Liver (tissue), 9 donors: ENCODE results near the gene LMCD1. TPM values are rescaled to one million over a fixed set of nuclear protein-coding genes. Genes with fewer than 3 reads are reported as not detected.

ENCODE experiments used
- DNase-seq: peaks from one replicate; pipeline ENCODE4 v3.0.0-alpha.2; 2017; ENCODE audit warnings: low spot score
- H3K27ac ChIP-seq, 2 donors: one replicate each; pipeline ENCODE4 v1.7.0; 2013; ENCODE audit warnings: inconsistent platforms in 2 of 2, low read length in 2 of 2, control low read depth in 1 of 2, low read depth in 1 of 2, mild to moderate bottlenecking in 1 of 2
- H3K27me3 ChIP-seq, 4 donors: one replicate each; pipeline versions ENCODE4 v1.6.1 to v1.7.0; 2013; ENCODE audit warnings: low read length in 3 of 4, inconsistent platforms in 1 of 4, mild to moderate bottlenecking in 1 of 4, moderate library complexity in 1 of 4; ENCODE audit not compliant: control insufficient read depth in 4 of 4, insufficient read depth in 4 of 4
- H3K36me3 ChIP-seq, 4 donors: one replicate each; pipeline versions ENCODE4 v1.6.1 to v1.7.0; 2013; ENCODE audit warnings: low read length in 3 of 4, mild to moderate bottlenecking in 3 of 4, low read depth in 1 of 4, moderate library complexity in 1 of 4; ENCODE audit not compliant: control insufficient read depth in 4 of 4, insufficient read depth in 3 of 4
- H3K4me1 ChIP-seq, 4 donors: one replicate each; pipeline versions ENCODE4 v1.6.1 to v1.7.0; 2013; ENCODE audit warnings: low read length in 3 of 4, mild to moderate bottlenecking in 3 of 4, moderate library complexity in 1 of 4; ENCODE audit not compliant: control insufficient read depth in 4 of 4, insufficient read depth in 4 of 4
- H3K4me3 ChIP-seq, 3 donors: one replicate each; pipeline versions ENCODE4 v1.6.1 to v1.7.0; 2013; ENCODE audit warnings: low read length in 3 of 3, control low read depth in 1 of 3, low read depth in 1 of 3, mild to moderate bottlenecking in 1 of 3
- H3K9ac ChIP-seq, 2 donors: one replicate each; pipeline ENCODE4 v1.7.0; 2013; ENCODE audit warnings: low read length in 2 of 2, mild to moderate bottlenecking in 2 of 2, moderate library complexity in 2 of 2, control low read depth in 1 of 2, low read depth in 1 of 2
- H3K9me3 ChIP-seq, 4 donors: one replicate each; pipeline versions ENCODE4 v1.6.1 to v1.7.0; 2013; ENCODE audit warnings: low read length in 3 of 4; ENCODE audit not compliant: control insufficient read depth in 4 of 4
- EGR1 ChIP-seq, 2 donors: IDR thresholded peaks; 2 replicates each; pipeline ENCODE4 v1.6.1; 2016 to 2018; ENCODE audit warnings: antibody characterized with exemption in 2 of 2, low read depth in 2 of 2
- FOXA1 ChIP-seq: IDR thresholded peaks from 2 replicates; pipeline ENCODE4 v1.6.1; 2016; ENCODE audit warnings: antibody characterized with exemption
- FOXA2 ChIP-seq: IDR thresholded peaks from 2 replicates; pipeline ENCODE4 v1.6.1; 2016; ENCODE audit warnings: antibody characterized with exemption
- GABPA ChIP-seq, 2 donors: IDR thresholded peaks in 1 of 2; conservative IDR thresholded peaks in 1 of 2; 2 replicates each; pipeline ENCODE4 v1.6.1; 2016; ENCODE audit warnings: antibody characterized with exemption in 2 of 2, mild to moderate bottlenecking in 1 of 2, moderate library complexity in 1 of 2
- HNF4A ChIP-seq, 2 donors: conservative IDR thresholded peaks; 2 replicates each; pipeline ENCODE4 v1.6.1; 2016; ENCODE audit warnings: antibody characterized with exemption in 2 of 2, mild to moderate bottlenecking in 2 of 2
- HNF4G ChIP-seq: IDR thresholded peaks from 2 replicates; pipeline ENCODE4 v1.6.1; 2016; ENCODE audit warnings: antibody characterized with exemption
- JUND ChIP-seq, 2 donors: IDR thresholded peaks; 2 replicates each; pipeline ENCODE4 v1.6.1; 2016; ENCODE audit warnings: antibody characterized with exemption in 2 of 2
- NR2F2 ChIP-seq: IDR thresholded peaks from 2 replicates; pipeline ENCODE4 v1.6.1; 2016; ENCODE audit warnings: antibody characterized with exemption
- RAD21 ChIP-seq, 2 donors: IDR thresholded peaks; 2 replicates each; pipeline ENCODE4 v1.6.1; 2016; ENCODE audit warnings: antibody characterized with exemption in 2 of 2, mild to moderate bottlenecking in 2 of 2
- RXRA ChIP-seq, 2 donors: IDR thresholded peaks; 2 replicates each; pipeline ENCODE4 v1.6.1; 2017 to 2018; ENCODE audit warnings: antibody characterized with exemption in 2 of 2, mild to moderate bottlenecking in 1 of 2
- SP1 ChIP-seq: IDR thresholded peaks from 2 replicates; pipeline ENCODE4 v1.6.1; 2018; ENCODE audit warnings: antibody characterized with exemption, mild to moderate bottlenecking
- TAF1 ChIP-seq: conservative IDR thresholded peaks from 2 replicates; pipeline ENCODE4 v1.6.1; 2016; ENCODE audit warnings: antibody characterized with exemption, mild to moderate bottlenecking
- YY1 ChIP-seq: IDR thresholded peaks from 2 replicates; pipeline ENCODE4 v1.6.1; 2016; ENCODE audit warnings: antibody characterized with exemption, mild to moderate bottlenecking
- WGBS: extraction: QIAGEN DNeasy Blood & Tissue Kit; methylation state at CpG from one replicate; pipeline ENCODE4 v1.1.7; 2013; 5-methylcytosine and 5-hydroxymethylcytosine counted together
- polyA plus RNA-seq, 2 donors: library from polyadenylated mRNA; stranded (reverse) in 1 of 2; unstranded in 1 of 2; fragments of 200-250 nt in 1 of 2; fragments of >200 nt in 1 of 2; fragmentation: Nextera tagmentation in 1 of 2; extraction: Ambion mirVana in 1 of 2; gene quantifications; one replicate each; pipeline versions ENCODE4 v1.2.1 to v1.2.3, GENCODE V29; 2013 to 2015
- total RNA-seq, 2 donors: library from RNA; depleted of rRNA; stranded (reverse); fragments of >200 nt; gene quantifications; one replicate each; pipeline ENCODE4 v1.2.3, GENCODE V29; 2014
- TF ChIP-seq, protein P1 (sequence below): IDR thresholded peaks from 2 replicates; pipeline ENCODE4 v1.6.1; 2016; ENCODE audit warnings: antibody characterized with exemption
- TF ChIP-seq, protein P2 (sequence below): IDR thresholded peaks from 2 replicates; pipeline ENCODE4 v1.6.1; 2016; ENCODE audit warnings: antibody characterized with exemption
- TF ChIP-seq, protein P3 (sequence below): IDR thresholded peaks from 2 replicates; pipeline ENCODE4 v1.6.1; 2016; ENCODE audit warnings: antibody characterized with exemption, mild to moderate bottlenecking
- TF ChIP-seq, protein P4 (sequence below): fragments of 150-350 bp; IDR thresholded peaks from 2 replicates; pipeline ENCODE4 v1.5.1; 2017; ENCODE audit warnings: improper control_type of control experiment, low read depth, low read length; ENCODE audit not compliant: missing input control
- TF ChIP-seq, protein P5 (sequence below): IDR thresholded peaks from 2 replicates; pipeline ENCODE4 v1.6.1; 2016; ENCODE audit warnings: antibody characterized with exemption
- donor health status: healthy.
- donor health status: healthy.
- donor health status: healthy.
- donor health status: healthy.
- donor health status: healthy.

Gene LMCD1
- total and polyA plus RNA-seq, 4 donors = 3.1 to 8.3 (median 6.0) TPM

DNA sequence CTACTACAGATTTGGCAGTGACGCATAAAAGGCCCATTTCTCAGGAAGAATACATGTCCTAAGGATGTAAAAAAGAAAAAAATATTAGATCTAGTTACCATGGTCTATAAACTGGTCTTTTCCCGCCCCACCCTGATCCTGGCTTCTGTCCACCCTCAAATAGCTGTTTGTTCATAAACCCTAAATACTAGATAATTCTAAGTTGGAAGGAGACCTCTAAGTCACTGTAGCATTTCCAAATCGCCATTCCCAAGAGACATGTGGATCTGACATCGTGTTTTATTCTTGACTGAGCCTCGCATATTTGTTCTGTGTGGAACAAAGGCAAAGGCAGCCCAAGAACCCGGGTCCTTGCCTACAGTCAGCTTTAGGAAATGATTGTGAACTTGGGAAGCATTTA lies 49.0 kb downstream of the LMCD1 start:
- Histone ChIP-seq H3K36me3 (no peaks in the 10 kb centered on the region), H3K27ac (no peak overlapping the region)
- 89% methylated on average over 6 of the region's 6 CpGs for WGBS

DNA sequence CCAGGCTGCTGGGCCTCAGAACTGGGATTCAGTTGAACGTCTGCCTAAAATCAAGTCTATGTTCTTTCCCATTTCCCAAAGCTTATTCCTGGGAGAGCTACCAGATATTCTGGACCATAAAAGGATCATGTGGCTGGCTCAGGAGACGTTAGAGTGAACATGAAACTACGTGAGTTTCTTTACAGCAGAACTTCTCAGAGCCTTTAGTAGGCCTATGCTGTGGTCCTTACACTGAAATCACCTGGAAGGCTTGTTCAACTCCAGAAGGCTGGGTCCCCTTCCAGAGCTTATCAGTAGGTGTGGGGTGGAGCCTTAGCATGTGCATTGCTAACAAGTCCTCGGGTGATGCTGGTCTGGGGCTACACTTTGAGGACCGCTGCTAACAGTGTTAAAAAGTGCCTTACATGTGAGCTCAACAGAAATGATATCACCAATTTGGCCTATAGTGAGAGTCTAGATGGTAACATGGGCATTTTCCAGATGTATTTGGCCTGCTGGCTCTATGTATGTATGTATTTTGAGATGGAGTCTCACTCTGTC lies 50.7 kb downstream of the LMCD1 start:
- Histone ChIP-seq H3K36me3 (no peaks in the 10 kb centered on the region), H3K27ac (no peak overlapping the region), H3K4me1 (peaks cover 6 to 19% (median 10%) of the 10 kb centered on the region in 4 donors), H3K4me3 (no peak overlapping the region), H3K9me3 (no peaks in the 10 kb centered on the region), H3K9ac (no peak overlapping the region), H3K27me3 (no peaks in the 10 kb centered on the region)
- DNase-seq = no peak
- WGBS = 94% methylated on average over 5 of the region's 5 CpGs
- TF ChIP-seq, protein P1, sequence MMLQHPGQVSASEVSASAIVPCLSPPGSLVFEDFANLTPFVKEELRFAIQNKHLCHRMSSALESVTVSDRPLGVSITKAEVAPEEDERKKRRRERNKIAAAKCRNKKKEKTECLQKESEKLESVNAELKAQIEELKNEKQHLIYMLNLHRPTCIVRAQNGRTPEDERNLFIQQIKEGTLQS = no peak
- TF ChIP-seq RAD21 (IDR thresholded peaks at IDR 0.05) = no peak
- no peak for TF ChIP-seq HNF4A (conservative IDR thresholded peaks at IDR 0.05)
- TF ChIP-seq, protein P2, sequence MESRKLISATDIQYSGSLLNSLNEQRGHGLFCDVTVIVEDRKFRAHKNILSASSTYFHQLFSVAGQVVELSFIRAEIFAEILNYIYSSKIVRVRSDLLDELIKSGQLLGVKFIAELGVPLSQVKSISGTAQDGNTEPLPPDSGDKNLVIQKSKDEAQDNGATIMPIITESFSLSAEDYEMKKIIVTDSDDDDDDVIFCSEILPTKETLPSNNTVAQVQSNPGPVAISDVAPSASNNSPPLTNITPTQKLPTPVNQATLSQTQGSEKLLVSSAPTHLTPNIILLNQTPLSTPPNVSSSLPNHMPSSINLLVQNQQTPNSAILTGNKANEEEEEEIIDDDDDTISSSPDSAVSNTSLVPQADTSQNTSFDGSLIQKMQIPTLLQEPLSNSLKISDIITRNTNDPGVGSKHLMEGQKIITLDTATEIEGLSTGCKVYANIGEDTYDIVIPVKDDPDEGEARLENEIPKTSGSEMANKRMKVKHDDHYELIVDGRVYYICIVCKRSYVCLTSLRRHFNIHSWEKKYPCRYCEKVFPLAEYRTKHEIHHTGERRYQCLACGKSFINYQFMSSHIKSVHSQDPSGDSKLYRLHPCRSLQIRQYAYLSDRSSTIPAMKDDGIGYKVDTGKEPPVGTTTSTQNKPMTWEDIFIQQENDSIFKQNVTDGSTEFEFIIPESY = no peak
- TF ChIP-seq FOXA1 = no peak
- TF ChIP-seq GABPA (IDR thresholded peaks at IDR 0.05 in 1 of 2, conservative IDR thresholded peaks at IDR 0.05 in 1 of 2) = no peak
- TF ChIP-seq, protein P3, sequence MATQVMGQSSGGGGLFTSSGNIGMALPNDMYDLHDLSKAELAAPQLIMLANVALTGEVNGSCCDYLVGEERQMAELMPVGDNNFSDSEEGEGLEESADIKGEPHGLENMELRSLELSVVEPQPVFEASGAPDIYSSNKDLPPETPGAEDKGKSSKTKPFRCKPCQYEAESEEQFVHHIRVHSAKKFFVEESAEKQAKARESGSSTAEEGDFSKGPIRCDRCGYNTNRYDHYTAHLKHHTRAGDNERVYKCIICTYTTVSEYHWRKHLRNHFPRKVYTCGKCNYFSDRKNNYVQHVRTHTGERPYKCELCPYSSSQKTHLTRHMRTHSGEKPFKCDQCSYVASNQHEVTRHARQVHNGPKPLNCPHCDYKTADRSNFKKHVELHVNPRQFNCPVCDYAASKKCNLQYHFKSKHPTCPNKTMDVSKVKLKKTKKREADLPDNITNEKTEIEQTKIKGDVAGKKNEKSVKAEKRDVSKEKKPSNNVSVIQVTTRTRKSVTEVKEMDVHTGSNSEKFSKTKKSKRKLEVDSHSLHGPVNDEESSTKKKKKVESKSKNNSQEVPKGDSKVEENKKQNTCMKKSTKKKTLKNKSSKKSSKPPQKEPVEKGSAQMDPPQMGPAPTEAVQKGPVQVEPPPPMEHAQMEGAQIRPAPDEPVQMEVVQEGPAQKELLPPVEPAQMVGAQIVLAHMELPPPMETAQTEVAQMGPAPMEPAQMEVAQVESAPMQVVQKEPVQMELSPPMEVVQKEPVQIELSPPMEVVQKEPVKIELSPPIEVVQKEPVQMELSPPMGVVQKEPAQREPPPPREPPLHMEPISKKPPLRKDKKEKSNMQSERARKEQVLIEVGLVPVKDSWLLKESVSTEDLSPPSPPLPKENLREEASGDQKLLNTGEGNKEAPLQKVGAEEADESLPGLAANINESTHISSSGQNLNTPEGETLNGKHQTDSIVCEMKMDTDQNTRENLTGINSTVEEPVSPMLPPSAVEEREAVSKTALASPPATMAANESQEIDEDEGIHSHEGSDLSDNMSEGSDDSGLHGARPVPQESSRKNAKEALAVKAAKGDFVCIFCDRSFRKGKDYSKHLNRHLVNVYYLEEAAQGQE = no peak
- no peak for TF ChIP-seq TAF1
- TF ChIP-seq FOXA2 = no peak
- no peak for TF ChIP-seq YY1
- TF ChIP-seq NR2F2 = no peak
- TF ChIP-seq HNF4G = no peak
- TF ChIP-seq SP1 = no peak
- TF ChIP-seq RXRA (IDR thresholded peaks at IDR 0.05) = no peak

More for the DNA sequence above, 49.0 kb downstream of the LMCD1 start:
- TF ChIP-seq JUND (IDR thresholded peaks at IDR 0.05) (no peak), YY1 (no peak), RXRA (IDR thresholded peaks at IDR 0.05) (no peak), EGR1 (IDR thresholded peaks at IDR 0.05; ENCODE audit: low read depth in 2 of 2) (no peak), FOXA1 (no peak)
- TF ChIP-seq, protein P4, sequence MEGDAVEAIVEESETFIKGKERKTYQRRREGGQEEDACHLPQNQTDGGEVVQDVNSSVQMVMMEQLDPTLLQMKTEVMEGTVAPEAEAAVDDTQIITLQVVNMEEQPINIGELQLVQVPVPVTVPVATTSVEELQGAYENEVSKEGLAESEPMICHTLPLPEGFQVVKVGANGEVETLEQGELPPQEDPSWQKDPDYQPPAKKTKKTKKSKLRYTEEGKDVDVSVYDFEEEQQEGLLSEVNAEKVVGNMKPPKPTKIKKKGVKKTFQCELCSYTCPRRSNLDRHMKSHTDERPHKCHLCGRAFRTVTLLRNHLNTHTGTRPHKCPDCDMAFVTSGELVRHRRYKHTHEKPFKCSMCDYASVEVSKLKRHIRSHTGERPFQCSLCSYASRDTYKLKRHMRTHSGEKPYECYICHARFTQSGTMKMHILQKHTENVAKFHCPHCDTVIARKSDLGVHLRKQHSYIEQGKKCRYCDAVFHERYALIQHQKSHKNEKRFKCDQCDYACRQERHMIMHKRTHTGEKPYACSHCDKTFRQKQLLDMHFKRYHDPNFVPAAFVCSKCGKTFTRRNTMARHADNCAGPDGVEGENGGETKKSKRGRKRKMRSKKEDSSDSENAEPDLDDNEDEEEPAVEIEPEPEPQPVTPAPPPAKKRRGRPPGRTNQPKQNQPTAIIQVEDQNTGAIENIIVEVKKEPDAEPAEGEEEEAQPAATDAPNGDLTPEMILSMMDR = no peak
- TF ChIP-seq, protein P2 = no peak
- TF ChIP-seq, protein P5, sequence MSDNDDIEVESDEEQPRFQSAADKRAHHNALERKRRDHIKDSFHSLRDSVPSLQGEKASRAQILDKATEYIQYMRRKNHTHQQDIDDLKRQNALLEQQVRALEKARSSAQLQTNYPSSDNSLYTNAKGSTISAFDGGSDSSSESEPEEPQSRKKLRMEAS = no peak
- TF ChIP-seq, protein P1 = no peak
- no peaks in the 10 kb centered on the region for H3K9me3 ChIP-seq
- DNase-seq = no peak
- H3K9ac ChIP-seq = no peak overlapping the region
- H3K4me1 ChIP-seq = peaks cover 6 to 14% (median 10%) of the 10 kb centered on the region in 4 donors
- no peak overlapping the region for H3K4me3 ChIP-seq
- H3K27me3 ChIP-seq = no peaks in the 10 kb centered on the region
